Measurements from ENCODE around the gene RASGRF1.

GRCh38 chr15:79023546-79023890, 67.1 kb downstream of the RASGRF1 start:
- TF ChIP-seq CTCF (conservative IDR thresholded peaks at IDR 0.05; ENCODE audit: low read length) (no peak), EZH2phosphoT487 (IDR thresholded peaks at IDR 0.05; ENCODE audit: borderline replicate concordance, low read depth, low read length) (no peak)

Measured in OCI-LY7 (cell line).